SH-SY5Y (cell line): ENCODE measurements around the gene KIF1B.

Source experiments
- GATA2 ChIP-seq: IDR thresholded peaks from 2 replicates; pipeline ENCODE4 v1.6.1; 2011; ENCODE audit warnings: mild to moderate bottlenecking, low read depth, low read length
- GATA3 ChIP-seq: IDR thresholded peaks from 2 replicates; pipeline ENCODE4 v1.6.1; 2011; ENCODE audit warnings: low read depth, mild to moderate bottlenecking, low read length, moderate library complexity

DNA sequence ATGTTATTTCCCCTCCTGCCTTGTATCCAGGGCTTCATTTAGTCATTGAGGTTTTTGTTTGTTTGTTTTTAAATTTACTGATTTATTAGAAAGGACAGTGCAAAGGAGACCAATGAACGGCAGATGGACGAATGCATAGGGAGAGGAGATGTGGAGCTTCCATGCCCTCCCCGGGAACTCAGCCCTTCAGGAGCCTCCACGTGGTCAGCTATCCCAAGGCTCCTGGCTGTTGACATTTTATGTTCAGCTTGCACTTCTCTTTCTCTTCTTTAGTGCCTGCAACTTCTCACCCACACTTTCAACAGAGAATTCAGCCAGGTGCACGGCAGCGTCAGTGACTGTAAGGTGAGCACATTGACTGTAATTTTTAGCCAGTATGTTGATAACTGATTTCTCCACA is 157.8 kb downstream of the KIF1B start:
- TF ChIP-seq GATA2 (no peak), GATA3 (no peak)
